ENCODE data around the gene WDR43. TPM values are rescaled to one million over a fixed set of nuclear protein-coding genes. Genes with fewer than 3 reads are reported as not detected.

Gene WDR43
- total RNA-seq, 6 experiments from 2014 or later = 67.8 to 81.1 (median 71.4) TPM

DNA sequence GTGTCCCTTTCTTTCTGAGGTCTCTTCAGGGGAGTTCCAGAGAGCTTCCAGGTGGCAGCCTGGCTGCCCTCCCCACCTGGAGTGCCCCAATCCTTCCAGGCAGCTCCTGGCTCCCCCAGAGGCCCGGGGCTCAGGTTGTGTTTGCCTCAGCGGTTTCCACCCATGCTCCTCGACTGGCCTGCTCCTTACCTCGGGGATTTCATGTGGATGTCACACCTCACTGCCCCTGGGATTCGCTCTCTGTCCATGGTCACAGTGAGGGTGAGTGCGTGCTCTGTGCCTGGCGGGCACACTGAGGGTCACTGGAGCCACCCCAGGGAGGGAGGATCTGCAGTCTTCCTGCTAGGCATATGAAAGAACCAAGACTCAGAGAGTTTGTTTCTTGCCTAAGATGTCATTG is 84.6 kb downstream of the WDR43 start:
- DNase-seq = no peak
- H3K9me3 Mint-ChIP-seq = no peaks in the 10 kb centered on the region
- H3K27me3 Mint-ChIP-seq (ENCODE audit: insufficient read depth) = peaks cover 16% of the 10 kb centered on the region
- no peak overlapping the region for H3K27ac Mint-ChIP-seq
- H3K36me3 Mint-ChIP-seq (ENCODE audit: low read depth) = no peaks in the 10 kb centered on the region
- H3K4me1 Mint-ChIP-seq (ENCODE audit: low read depth) = peaks cover 22% of the 10 kb centered on the region
- TF ChIP-seq, protein P1, sequence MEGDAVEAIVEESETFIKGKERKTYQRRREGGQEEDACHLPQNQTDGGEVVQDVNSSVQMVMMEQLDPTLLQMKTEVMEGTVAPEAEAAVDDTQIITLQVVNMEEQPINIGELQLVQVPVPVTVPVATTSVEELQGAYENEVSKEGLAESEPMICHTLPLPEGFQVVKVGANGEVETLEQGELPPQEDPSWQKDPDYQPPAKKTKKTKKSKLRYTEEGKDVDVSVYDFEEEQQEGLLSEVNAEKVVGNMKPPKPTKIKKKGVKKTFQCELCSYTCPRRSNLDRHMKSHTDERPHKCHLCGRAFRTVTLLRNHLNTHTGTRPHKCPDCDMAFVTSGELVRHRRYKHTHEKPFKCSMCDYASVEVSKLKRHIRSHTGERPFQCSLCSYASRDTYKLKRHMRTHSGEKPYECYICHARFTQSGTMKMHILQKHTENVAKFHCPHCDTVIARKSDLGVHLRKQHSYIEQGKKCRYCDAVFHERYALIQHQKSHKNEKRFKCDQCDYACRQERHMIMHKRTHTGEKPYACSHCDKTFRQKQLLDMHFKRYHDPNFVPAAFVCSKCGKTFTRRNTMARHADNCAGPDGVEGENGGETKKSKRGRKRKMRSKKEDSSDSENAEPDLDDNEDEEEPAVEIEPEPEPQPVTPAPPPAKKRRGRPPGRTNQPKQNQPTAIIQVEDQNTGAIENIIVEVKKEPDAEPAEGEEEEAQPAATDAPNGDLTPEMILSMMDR (IDR thresholded peaks at IDR 0.05) = no peak
- no peak overlapping the region for H3K4me3 Mint-ChIP-seq

DNA sequence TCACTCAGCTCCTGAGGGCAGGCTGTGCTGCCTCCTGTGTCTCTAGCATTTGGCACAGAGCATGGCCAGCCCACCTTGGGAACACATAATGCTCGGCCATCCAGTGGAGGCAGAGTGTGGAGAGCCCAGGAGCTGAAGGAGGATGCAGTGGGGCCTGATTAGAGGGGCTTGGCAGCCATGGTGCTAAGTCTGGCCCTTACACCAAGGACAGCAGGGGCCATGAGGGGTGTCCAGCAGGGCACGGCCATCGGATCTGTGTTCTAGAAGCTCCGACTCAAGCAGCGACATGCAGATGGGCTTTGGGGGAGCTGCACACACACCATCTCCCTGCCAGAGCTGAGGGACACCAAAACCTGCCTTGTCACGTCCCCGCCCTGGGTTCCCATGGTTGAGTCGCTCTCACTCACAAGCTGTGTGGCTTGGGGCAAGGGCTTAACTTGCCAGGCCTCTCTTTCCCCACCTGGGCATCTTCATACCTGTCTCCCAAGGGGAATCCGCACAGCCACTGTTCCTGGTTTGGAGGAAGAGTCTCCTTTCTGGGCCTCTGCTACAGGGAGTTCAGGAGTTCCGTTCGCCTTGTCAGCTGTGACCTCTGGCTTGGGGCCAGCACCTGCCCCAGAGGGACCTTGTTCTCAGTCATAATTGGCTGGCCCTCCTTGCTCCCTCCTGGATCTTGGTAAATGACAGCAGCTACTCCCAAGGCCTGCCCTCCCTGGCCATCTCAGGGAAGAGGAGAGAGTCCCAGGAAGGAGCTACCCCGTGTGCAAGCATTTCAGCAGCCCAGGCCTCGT is 85.3 kb downstream of the WDR43 start:
- peaks cover 16% of the 10 kb centered on the region for H3K27me3 Mint-ChIP-seq (ENCODE audit: insufficient read depth)
- TF ChIP-seq, protein P1 (IDR thresholded peaks at IDR 0.05) = no peak
- no peaks in the 10 kb centered on the region for H3K9me3 Mint-ChIP-seq
- peaks cover 22% of the 10 kb centered on the region for H3K4me1 Mint-ChIP-seq (ENCODE audit: low read depth)
- no peak overlapping the region for H3K27ac Mint-ChIP-seq
- no peaks in the 10 kb centered on the region for H3K36me3 Mint-ChIP-seq (ENCODE audit: low read depth)
- no peak overlapping the region for H3K4me3 Mint-ChIP-seq
- DNase-seq = no peak

DNA sequence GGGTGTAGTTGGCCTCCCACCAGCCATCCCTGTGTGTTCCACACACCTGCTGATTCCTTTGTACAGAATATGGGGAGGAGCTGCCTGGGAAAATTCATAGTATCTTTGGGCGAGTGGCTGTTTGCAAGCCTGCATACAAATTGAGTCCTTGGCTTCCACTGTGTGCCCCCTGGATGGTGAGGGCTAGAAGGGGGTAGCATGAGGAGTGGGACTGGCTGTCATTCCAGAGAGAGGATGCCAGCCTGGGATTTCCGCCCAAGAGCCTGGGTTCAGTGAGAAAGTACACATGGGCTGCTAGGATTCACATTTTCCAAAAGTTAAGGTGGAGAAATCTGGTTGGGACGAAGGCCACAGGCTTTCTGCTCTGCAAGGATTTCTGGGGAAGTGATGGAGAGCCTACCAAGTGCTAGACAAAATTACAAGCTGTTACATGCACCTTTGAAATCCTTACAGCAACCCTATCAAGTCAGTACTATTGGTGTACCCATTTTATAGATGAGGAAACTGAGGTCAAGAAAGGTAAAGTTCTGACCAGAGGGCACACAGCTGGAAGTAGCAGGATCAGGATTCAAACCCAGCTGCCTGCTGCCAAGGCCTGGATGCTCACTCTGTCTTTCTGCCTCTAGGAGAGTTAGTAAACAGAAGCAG is 86.0 kb downstream of the WDR43 start:
- no peak for DNase-seq
- H3K27me3 Mint-ChIP-seq (ENCODE audit: insufficient read depth) = peaks cover 16% of the 10 kb centered on the region
- peaks cover 21% of the 10 kb centered on the region for H3K4me1 Mint-ChIP-seq (ENCODE audit: low read depth)
- H3K27ac Mint-ChIP-seq = no peak overlapping the region
- H3K9me3 Mint-ChIP-seq = no peaks in the 10 kb centered on the region
- no peak overlapping the region for H3K4me3 Mint-ChIP-seq
- H3K36me3 Mint-ChIP-seq (ENCODE audit: low read depth) = no peaks in the 10 kb centered on the region
- TF ChIP-seq, protein P1 (IDR thresholded peaks at IDR 0.05) = no peak

DNA sequence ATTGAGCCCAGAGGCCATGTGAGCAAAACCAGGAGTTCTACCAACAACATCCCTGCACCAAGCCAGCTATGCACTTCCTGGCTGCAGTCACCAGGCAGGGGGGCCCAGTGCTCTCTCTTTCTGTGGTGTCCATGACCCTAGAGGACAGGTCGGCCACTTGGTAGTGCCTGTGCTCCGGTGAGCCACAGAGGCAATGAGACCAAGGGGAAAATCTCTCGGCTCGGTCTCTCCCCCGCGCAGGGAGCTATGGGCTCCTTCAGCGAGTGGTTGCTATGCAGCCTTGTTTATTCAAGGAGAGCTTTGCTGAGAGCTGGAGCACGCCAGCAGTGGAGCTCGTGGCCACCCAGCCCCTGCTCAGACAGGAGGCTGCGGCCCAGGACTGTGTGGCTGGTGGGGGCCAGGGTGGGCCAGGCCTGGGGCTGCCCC is 86.6 kb downstream of the WDR43 start, which contains the start of gene TOGARAM2:
TSS of gene TOGARAM2 (plus strand) at position 283 of the 426 bp plus-strand sequence. CDS start 13,537 bp downstream, outside the sequence.
- peaks cover 16% of the 10 kb centered on the region for H3K27me3 Mint-ChIP-seq (ENCODE audit: insufficient read depth)
- TF ChIP-seq, protein P1 (IDR thresholded peaks at IDR 0.05) = no peak
- no peak within 1 kb of the TSS for H3K4me3 Mint-ChIP-seq
- H3K9me3 Mint-ChIP-seq = no peaks in the 10 kb centered on the region
- H3K4me1 Mint-ChIP-seq (ENCODE audit: low read depth) = peaks cover 16% of the 10 kb centered on the region
- no peak within 1 kb of the TSS for H3K27ac Mint-ChIP-seq
- no peaks in the 10 kb centered on the region for H3K36me3 Mint-ChIP-seq (ENCODE audit: low read depth)
- DNase-seq = no peak

DNA sequence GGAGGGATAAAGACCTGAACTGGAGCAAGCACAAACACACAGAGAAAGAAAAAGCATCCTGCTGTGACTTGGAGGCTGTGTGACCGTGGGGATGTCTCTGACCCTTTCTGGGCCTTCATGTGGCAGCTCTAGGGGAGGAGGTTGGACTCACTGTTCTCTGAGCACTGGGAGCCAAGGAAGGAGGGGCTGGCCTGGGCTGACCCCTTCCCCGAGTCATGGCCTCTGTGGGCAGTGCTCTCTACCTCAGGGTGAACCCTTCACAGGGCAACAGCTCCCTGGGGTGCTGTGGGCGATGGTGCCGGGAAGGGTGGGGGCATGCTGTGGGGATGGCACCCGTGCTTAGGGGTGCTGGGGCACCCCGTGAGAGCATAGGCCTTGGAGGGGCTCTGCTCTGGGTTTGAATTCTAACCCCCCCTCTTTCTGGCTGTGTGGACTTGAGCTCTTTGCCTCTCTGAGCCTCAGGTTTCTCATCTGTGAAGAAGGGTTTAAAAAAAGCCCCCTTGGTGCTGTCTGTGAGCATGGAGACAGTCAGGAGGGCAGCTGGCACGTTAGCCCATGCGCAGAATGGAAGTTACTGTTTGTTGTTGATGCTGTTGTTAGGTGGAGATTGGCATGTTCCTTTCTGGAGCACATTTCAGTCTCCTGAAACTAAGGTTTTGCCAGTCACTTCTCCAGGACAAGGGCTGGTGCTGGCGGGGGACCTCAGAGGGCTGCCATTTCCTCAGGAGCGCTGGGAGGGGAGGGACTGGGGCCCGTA is 87.3 kb downstream of the WDR43 start:
- no peak overlapping the region for H3K4me3 Mint-ChIP-seq
- H3K27me3 Mint-ChIP-seq (ENCODE audit: insufficient read depth) = peaks cover 21% of the 10 kb centered on the region
- no peak overlapping the region for H3K27ac Mint-ChIP-seq
- H3K9me3 Mint-ChIP-seq = no peaks in the 10 kb centered on the region
- TF ChIP-seq, protein P1 (IDR thresholded peaks at IDR 0.05) = no peak
- no peak for DNase-seq
- H3K36me3 Mint-ChIP-seq (ENCODE audit: low read depth) = no peaks in the 10 kb centered on the region
- peaks cover 13% of the 10 kb centered on the region for H3K4me1 Mint-ChIP-seq (ENCODE audit: low read depth)
